ENCODE data around the gene KIF2C. TPM values are rescaled to one million over a fixed set of nuclear protein-coding genes. Genes with fewer than 3 reads are reported as not detected.

Gene KIF2C
- total and polyA plus RNA-seq, 9 of the 15 experiments (the other 6 are each of a cell fraction or from before 2014, with no cell fraction given): 84.9 to 226 (median 169) TPM

GRCh38 chr1:44733784-44734183, 5.9 kb upstream of the KIF2C start:
- CTCF ChIA-PET (ENCODE audit: low intra/inter-chr PET ratio): no interaction called here
- Histone ChIP-seq H3K9ac (ENCODE audit: insufficient read depth in 1 of 2, low read depth in 2 of 2, low read length in 2 of 2) (no peak overlapping the region), H3K27me3 (ENCODE audit: control insufficient read depth in 2 of 2, insufficient read depth in 2 of 2, low read length in 2 of 2) (no peaks in the 10 kb centered on the region), H3K4me3 (no peak overlapping the region), H3K27ac (ENCODE audit: extremely low read depth, low read depth, low read length) (no peak overlapping the region), H4K20me1 (replicated peaks; ENCODE audit: control insufficient read depth, insufficient read depth, low read length) (no peaks in the 10 kb centered on the region), H3K4me2 (ENCODE audit: insufficient read depth, low read length) (no peak overlapping the region), H3K36me3 (ENCODE audit: control insufficient read depth, insufficient read depth, low read length) (no peaks in the 10 kb centered on the region), H3K79me2 (ENCODE audit: control insufficient read depth, insufficient read depth, low read length) (no peaks in the 10 kb centered on the region), H3K9me1 (ENCODE audit: control insufficient read depth, insufficient read depth, low read length) (no peaks in the 10 kb centered on the region), H3K9me3 (replicated peaks; ENCODE audit: control insufficient read depth, insufficient read depth, low read depth, low read length) (no peaks in the 10 kb centered on the region), H3K4me1 (replicated peaks in 1 of 2; ENCODE audit: control insufficient read depth in 2 of 2, insufficient read depth in 2 of 2, low read length in 2 of 2) (peaks cover 16 to 20% of the 10 kb centered on the region in 2 experiments), H2AFZ (ENCODE audit: low read depth, low read length) (peak overlapping the region; percentile 69)
- ATAC-seq (no peak), DNase-seq (ENCODE audit: extremely low read depth in 1 of 4, low spot score in 3 of 4) (no peak), FAIRE-seq (no peak)
- BruUV-seq (replicated peaks): no TSS peak
- POLR2A ChIA-PET: interaction anchor here (1.0 to 9.5 kb wide), 3 partner anchors 13 to 86 kb away, joined by 3 to 328 read pairs (median 106); no protein-coding TSS in a partner anchor
- 54% methylated on average over 1 of the region's 1 CpG for WGBS (ENCODE audit: insufficient coverage, low coverage, missing lambda C conversion rate)
- TF ChIP-seq NR2C1 (IDR thresholded peaks at IDR 0.05): no peak
- no peak for TF ChIP-seq NR2C1 (tag; IDR thresholded peaks at IDR 0.05)
- TF ChIP-seq, protein P1, sequence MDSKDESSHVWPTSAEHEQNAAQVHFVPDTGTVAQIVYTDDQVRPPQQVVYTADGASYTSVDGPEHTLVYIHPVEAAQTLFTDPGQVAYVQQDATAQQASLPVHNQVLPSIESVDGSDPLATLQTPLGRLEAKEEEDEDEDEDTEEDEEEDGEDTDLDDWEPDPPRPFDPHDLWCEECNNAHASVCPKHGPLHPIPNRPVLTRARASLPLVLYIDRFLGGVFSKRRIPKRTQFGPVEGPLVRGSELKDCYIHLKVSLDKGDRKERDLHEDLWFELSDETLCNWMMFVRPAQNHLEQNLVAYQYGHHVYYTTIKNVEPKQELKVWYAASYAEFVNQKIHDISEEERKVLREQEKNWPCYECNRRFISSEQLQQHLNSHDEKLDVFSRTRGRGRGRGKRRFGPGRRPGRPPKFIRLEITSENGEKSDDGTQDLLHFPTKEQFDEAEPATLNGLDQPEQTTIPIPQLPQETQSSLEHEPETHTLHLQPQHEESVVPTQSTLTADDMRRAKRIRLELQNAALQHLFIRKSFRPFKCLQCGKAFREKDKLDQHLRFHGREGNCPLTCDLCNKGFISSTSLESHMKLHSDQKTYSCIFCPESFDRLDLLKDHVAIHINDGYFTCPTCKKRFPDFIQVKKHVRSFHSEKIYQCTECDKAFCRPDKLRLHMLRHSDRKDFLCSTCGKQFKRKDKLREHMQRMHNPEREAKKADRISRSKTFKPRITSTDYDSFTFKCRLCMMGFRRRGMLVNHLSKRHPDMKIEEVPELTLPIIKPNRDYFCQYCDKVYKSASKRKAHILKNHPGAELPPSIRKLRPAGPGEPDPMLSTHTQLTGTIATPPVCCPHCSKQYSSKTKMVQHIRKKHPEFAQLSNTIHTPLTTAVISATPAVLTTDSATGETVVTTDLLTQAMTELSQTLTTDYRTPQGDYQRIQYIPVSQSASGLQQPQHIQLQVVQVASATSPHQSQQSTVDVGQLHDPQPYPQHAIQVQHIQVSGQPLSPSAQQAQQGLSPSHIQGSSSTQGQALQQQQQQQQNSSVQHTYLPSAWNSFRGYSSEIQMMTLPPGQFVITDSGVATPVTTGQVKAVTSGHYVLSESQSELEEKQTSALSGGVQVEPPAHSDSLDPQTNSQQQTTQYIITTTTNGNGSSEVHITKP (IDR thresholded peaks at IDR 0.05; ENCODE audit: partially characterized antibody): peak; percentile 64
- no peak for TF ChIP-seq ZNF780A (CRISPR knock-in tag; IDR thresholded peaks at IDR 0.05)
- no peak for TF ChIP-seq ZNF511 (CRISPR knock-in tag; IDR thresholded peaks at IDR 0.05)
- TF ChIP-seq GABPB1 (CRISPR knock-in tag; IDR thresholded peaks at IDR 0.05): no peak
- no peak for TF ChIP-seq PHF8 (IDR thresholded peaks at IDR 0.05; ENCODE audit: borderline replicate concordance, low read length)
- no peak for TF ChIP-seq ZNF445 (CRISPR knock-in tag; IDR thresholded peaks at IDR 0.05; ENCODE audit: low read depth)
- no peak for TF ChIP-seq ELF4 (CRISPR knock-in tag; IDR thresholded peaks at IDR 0.05)
- intact Hi-C loops (cut with micrococcal nuclease) (loop anchor here (5.0 kb wide), 2 partner anchors 569 to 759 kb away; partner anchors contain the start of gene TESK2), in situ Hi-C loops (cut with MboI) (loop anchor here (5.0 kb wide), 1 partner anchor 89 kb away; no protein-coding TSS in a partner anchor)

All from K562 (cell line).